Measurements from ENCODE around the gene CATSPER3. TPM values are rescaled to one million over a fixed set of nuclear protein-coding genes. Genes with fewer than 3 reads are reported as not detected.
"Not testable (repeated sequence)": the region's sequence is repeated elsewhere in the genome, so short reads cannot be mapped to it uniquely, and the experiment has no call there.

The CATSPER3 gene
- total and polyA plus RNA-seq, 2 donors from 2014 or later, result 1.4 TPM

DNA sequence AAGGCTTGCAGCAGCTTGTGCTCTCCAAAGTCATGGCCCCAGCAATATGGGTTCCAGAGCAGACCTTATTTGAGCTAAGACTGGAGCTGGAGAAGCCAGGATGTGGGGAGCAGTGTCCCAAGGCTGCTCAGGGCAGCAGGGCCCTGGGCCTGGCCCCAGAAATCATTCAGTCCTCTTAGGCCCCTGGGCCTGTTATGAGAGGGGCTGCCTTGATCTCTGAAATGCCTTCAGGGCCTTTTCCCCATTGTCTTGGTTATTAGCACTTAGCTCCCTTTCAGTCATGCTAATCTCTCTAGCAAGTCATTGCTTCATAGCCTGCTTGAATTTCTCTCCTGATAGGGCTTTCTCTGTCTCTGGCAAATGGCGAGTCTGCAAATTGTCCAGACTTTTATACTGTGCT is 9.1 kb downstream of the CATSPER3 start:
- peaks cover 0 to 2% (median 0%) of the 10 kb centered on the region in 3 donors for H3K36me3 ChIP-seq (ENCODE audit: control insufficient read depth in 2 of 3, insufficient read depth in 3 of 3, low read length in 3 of 3)
- no peak overlapping the region for H3K9ac ChIP-seq (ENCODE audit: low read length in 3 of 3)
- TF ChIP-seq, protein P1, sequence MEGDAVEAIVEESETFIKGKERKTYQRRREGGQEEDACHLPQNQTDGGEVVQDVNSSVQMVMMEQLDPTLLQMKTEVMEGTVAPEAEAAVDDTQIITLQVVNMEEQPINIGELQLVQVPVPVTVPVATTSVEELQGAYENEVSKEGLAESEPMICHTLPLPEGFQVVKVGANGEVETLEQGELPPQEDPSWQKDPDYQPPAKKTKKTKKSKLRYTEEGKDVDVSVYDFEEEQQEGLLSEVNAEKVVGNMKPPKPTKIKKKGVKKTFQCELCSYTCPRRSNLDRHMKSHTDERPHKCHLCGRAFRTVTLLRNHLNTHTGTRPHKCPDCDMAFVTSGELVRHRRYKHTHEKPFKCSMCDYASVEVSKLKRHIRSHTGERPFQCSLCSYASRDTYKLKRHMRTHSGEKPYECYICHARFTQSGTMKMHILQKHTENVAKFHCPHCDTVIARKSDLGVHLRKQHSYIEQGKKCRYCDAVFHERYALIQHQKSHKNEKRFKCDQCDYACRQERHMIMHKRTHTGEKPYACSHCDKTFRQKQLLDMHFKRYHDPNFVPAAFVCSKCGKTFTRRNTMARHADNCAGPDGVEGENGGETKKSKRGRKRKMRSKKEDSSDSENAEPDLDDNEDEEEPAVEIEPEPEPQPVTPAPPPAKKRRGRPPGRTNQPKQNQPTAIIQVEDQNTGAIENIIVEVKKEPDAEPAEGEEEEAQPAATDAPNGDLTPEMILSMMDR (IDR thresholded peaks at IDR 0.05; ENCODE audit: borderline replicate concordance, extremely low read depth, insufficient read depth), result no peak
- H3K9me3 ChIP-seq (ENCODE audit: control insufficient read depth in 2 of 3, insufficient read depth in 1 of 3, low read length in 3 of 3), result peaks cover 0 to 19% (median 5%) of the 10 kb centered on the region in 3 donors
- no peak overlapping the region for H3K27ac ChIP-seq (ENCODE audit: low read depth in 2 of 2, low read length in 2 of 2)
- DNase-seq (no peak), FAIRE-seq (no peak)
- intact Hi-C loops (cut with DNase I), result no loop called here
- H3K4me3 ChIP-seq (ENCODE audit: low read length in 3 of 3), result no peak overlapping the region
- no peaks in the 10 kb centered on the region for H3K27me3 ChIP-seq (ENCODE audit: control insufficient read depth, insufficient read depth, low read length)
- no peaks in the 10 kb centered on the region for H3K4me1 ChIP-seq (ENCODE audit: control insufficient read depth in 2 of 3, insufficient read depth in 2 of 3, low read depth in 1 of 3, low read length in 3 of 3)

DNA sequence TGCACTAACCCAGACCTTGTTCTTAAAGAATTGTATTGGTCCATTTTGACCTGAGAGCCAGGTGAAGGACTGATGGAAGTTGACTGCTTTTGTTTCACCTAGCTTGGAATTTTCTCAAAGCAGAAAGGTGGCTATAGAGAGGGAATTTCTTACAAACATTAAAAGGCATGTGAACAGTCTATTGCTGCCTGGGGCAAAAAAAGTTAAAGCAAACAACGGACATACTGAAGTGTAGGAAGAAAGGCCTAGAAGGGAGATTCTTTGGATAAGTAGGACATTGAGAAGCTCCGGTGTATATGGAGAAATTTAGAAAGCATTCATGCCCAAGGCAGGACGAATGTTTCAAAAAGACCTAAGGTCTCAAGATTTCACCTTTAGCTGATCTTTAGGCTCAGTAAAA is 11.7 kb downstream of the CATSPER3 start:
- intact Hi-C loops (cut with DNase I), result no loop called here
- Histone ChIP-seq H3K27ac (ENCODE audit: low read depth in 2 of 2, low read length in 2 of 2) (no peak overlapping the region), H3K36me3 (ENCODE audit: control insufficient read depth in 2 of 3, insufficient read depth in 3 of 3, low read length in 3 of 3) (peaks cover 0 to 2% (median 0%) of the 10 kb centered on the region in 3 donors), H3K9me3 (ENCODE audit: control insufficient read depth in 2 of 3, insufficient read depth in 1 of 3, low read length in 3 of 3) (peaks cover 0 to 34% (median 7%) of the 10 kb centered on the region in 3 donors), H3K4me3 (ENCODE audit: low read length in 3 of 3) (no peak overlapping the region), H3K27me3 (ENCODE audit: control insufficient read depth, insufficient read depth, low read length) (no peaks in the 10 kb centered on the region), H3K4me1 (ENCODE audit: control insufficient read depth in 2 of 3, insufficient read depth in 2 of 3, low read depth in 1 of 3, low read length in 3 of 3) (no peaks in the 10 kb centered on the region), H3K9ac (ENCODE audit: low read length in 3 of 3) (no peak overlapping the region)
- no peak for DNase-seq
- TF ChIP-seq, protein P1 (IDR thresholded peaks at IDR 0.05; ENCODE audit: borderline replicate concordance, extremely low read depth, insufficient read depth), result no peak
- FAIRE-seq, result no peak

DNA sequence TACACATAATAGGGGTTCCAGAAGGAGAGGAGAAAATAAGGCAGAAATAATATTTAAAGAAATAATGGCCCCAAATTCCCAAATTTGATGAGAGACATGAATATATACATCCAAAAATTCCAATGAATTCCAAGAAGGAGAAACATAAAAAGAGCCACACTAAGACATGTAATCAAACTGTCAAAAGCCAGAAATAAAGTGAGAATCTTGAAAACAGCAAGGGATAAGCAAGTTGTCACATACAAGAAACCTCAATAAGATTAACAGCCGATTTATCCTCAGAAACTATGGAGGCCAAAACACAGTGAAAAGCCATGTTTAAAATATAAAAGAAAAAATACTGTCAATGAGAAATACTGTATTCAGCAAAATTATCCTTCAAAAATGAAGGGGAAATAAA is 14.5 kb downstream of the CATSPER3 start:
- Histone ChIP-seq H3K9ac (ENCODE audit: low read length in 3 of 3) (no peak overlapping the region), H3K27ac (ENCODE audit: low read depth in 2 of 2, low read length in 2 of 2) (no peak overlapping the region), H3K27me3 (ENCODE audit: control insufficient read depth, insufficient read depth, low read length) (no peaks in the 10 kb centered on the region), H3K36me3 (ENCODE audit: control insufficient read depth in 2 of 3, insufficient read depth in 3 of 3, low read length in 3 of 3) (no peaks in the 10 kb centered on the region), H3K4me1 (ENCODE audit: control insufficient read depth in 2 of 3, insufficient read depth in 2 of 3, low read depth in 1 of 3, low read length in 3 of 3) (no peaks in the 10 kb centered on the region), H3K9me3 (ENCODE audit: control insufficient read depth in 2 of 3, insufficient read depth in 1 of 3, low read length in 3 of 3) (peaks cover 0 to 26% (median 4%) of the 10 kb centered on the region in 3 donors), H3K4me3 (ENCODE audit: low read length in 3 of 3) (no peak overlapping the region)
- intact Hi-C loops (cut with DNase I), result no loop called here
- DNase-seq (no peak), FAIRE-seq (no peak)
- TF ChIP-seq, protein P1 (IDR thresholded peaks at IDR 0.05; ENCODE audit: borderline replicate concordance, extremely low read depth, insufficient read depth), result no peak

DNA sequence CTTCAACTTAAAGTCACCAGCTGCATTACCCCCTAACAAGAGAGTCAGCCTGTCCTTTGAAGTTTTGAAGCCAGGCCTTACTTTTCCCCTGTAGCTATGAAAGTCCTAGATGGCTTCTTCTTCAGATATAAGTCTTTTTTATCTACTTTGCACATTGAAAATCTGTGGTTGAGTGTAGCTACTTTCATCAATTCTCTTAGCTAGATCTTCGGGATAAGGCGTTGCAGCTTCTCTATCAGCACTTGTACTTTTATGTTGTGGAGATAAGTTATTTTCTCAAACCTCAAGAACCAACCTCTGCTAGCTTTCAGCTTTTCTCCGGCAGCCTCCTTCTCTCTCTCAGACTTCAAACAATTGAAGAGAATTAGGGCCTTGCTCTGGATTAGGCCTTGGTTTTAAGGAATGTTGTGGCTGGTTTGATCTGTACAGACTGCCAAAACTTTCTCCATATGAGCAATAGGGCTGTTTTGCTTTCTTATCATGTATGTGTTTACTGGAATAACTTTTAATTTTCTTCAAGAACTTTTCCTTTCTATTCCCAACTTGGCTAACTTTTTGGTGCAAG is 21.6 kb downstream of the CATSPER3 start:
- DNase-seq (no peak), FAIRE-seq (no peak)
- Histone ChIP-seq H3K4me3 (ENCODE audit: low read length in 3 of 3) (no peak overlapping the region), H3K27ac (ENCODE audit: low read depth in 2 of 2, low read length in 2 of 2) (no peak overlapping the region), H3K36me3 (ENCODE audit: control insufficient read depth in 2 of 3, insufficient read depth in 3 of 3, low read length in 3 of 3) (no peaks in the 10 kb centered on the region), H3K9me3 (ENCODE audit: control insufficient read depth in 2 of 3, insufficient read depth in 1 of 3, low read length in 3 of 3) (peaks cover 0 to 4% (median 0%) of the 10 kb centered on the region in 3 donors), H3K4me1 (ENCODE audit: control insufficient read depth in 2 of 3, insufficient read depth in 2 of 3, low read depth in 1 of 3, low read length in 3 of 3) (no peaks in the 10 kb centered on the region), H3K27me3 (ENCODE audit: control insufficient read depth, insufficient read depth, low read length) (no peaks in the 10 kb centered on the region), H3K9ac (ENCODE audit: low read length in 3 of 3) (no peak overlapping the region)
- TF ChIP-seq, protein P1 (IDR thresholded peaks at IDR 0.05; ENCODE audit: borderline replicate concordance, extremely low read depth, insufficient read depth), result no peak
- intact Hi-C loops (cut with DNase I), result no loop called here

DNA sequence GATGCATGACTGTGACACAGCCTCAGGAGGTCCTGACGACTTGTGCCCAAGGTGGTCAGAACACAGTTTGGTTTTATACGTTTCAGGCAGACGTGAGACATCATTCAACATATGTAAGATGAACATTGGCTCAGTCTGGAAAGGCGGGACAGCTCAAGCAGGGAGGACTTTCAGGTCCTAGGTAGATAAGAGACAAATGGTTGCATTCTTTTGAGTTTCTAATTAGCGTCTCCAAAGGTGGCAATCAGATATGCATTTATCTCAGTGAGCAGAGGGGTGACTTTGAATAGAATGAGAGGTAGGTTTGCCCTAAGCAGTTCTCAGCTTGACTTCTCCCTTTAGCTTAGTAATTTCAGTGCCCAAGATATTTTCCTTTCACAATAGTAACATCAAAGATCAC is 22.5 kb downstream of the CATSPER3 start:
- not testable (repeated sequence) for H3K36me3 ChIP-seq (ENCODE audit: control insufficient read depth in 2 of 3, insufficient read depth in 3 of 3, low read length in 3 of 3); H3K27ac ChIP-seq (ENCODE audit: low read depth in 2 of 2, low read length in 2 of 2); FAIRE-seq

More for the DNA sequence above, 22.5 kb downstream of the CATSPER3 start:
- DNase-seq; H3K27me3 ChIP-seq (ENCODE audit: control insufficient read depth, insufficient read depth, low read length); H3K9ac ChIP-seq (ENCODE audit: low read length in 3 of 3); H3K4me3 ChIP-seq (ENCODE audit: low read length in 3 of 3); H3K4me1 ChIP-seq (ENCODE audit: control insufficient read depth in 2 of 3, insufficient read depth in 2 of 3, low read depth in 1 of 3, low read length in 3 of 3); intact Hi-C loops (cut with DNase I); H3K9me3 ChIP-seq (ENCODE audit: control insufficient read depth in 2 of 3, insufficient read depth in 1 of 3, low read length in 3 of 3): not testable (repeated sequence)
